ENCODE measurements around the gene PRRX2. TPM values are rescaled to one million over a fixed set of nuclear protein-coding genes. Genes with fewer than 3 reads are reported as not detected.

PRRX2 gene
- polyA plus RNA-seq, 2 donors, result 1.7 to 3.6 TPM

DNA sequence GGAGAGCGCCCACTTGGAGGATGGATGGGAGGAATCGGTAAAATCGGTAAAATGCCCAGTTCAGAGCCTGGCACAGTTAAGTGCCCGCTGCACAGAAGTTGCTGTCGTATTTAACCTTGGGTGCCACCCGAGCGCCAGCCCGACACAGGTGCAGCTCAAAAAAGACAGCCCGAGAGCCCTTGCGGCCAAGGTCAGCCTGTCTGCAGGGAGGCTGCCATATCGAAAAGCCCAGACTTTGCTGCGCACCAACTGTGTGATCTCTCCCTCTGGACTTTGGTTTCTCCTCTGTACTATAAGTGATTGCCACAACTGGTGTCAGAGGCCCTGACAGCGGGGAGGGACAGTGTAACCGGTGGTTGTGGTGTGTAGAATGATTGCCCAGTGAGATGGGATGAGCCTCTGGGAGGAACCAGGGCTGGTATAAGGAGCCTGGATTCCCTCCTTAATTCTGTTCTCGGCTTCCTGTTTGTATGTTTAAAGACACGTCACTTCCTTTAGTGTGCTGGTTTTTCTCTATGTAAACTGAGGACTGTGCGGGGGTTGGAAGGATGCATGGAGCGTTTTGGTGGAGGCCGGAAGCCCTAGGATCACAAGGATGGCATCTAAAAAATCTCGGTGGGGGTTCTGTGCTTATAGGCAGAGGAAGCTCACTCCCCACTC is 38.7 kb upstream of the PRRX2 start:
- Histone ChIP-seq H3K9me3 (ENCODE audit: control insufficient read depth in 2 of 2, insufficient read depth in 1 of 2, low read depth in 1 of 2, low read length in 1 of 2) (no peaks in the 10 kb centered on the region), H3K4me3 (ENCODE audit: low read depth in 1 of 2, low read length in 2 of 2) (peak overlapping the region; percentile 74 to 86), H3K4me1 (ENCODE audit: control insufficient read depth in 2 of 2, insufficient read depth in 2 of 2, low read length in 1 of 2) (peaks cover 23 to 25% of the 10 kb centered on the region in 2 donors), H3K27ac (ENCODE audit: low read depth in 2 of 2, low read length in 1 of 2) (peak overlapping the region; percentile 91 to 94), H3K36me3 (ENCODE audit: control insufficient read depth in 2 of 2, insufficient read depth in 2 of 2, low read length in 1 of 2) (peaks cover 0 to 3% of the 10 kb centered on the region in 2 donors), H3K27me3 (ENCODE audit: control insufficient read depth in 1 of 2, insufficient read depth in 2 of 2, low read length in 2 of 2) (no peaks in the 10 kb centered on the region)
- 2% methylated on average over 20 of the region's 20 CpGs for WGBS, 2 donors

DNA sequence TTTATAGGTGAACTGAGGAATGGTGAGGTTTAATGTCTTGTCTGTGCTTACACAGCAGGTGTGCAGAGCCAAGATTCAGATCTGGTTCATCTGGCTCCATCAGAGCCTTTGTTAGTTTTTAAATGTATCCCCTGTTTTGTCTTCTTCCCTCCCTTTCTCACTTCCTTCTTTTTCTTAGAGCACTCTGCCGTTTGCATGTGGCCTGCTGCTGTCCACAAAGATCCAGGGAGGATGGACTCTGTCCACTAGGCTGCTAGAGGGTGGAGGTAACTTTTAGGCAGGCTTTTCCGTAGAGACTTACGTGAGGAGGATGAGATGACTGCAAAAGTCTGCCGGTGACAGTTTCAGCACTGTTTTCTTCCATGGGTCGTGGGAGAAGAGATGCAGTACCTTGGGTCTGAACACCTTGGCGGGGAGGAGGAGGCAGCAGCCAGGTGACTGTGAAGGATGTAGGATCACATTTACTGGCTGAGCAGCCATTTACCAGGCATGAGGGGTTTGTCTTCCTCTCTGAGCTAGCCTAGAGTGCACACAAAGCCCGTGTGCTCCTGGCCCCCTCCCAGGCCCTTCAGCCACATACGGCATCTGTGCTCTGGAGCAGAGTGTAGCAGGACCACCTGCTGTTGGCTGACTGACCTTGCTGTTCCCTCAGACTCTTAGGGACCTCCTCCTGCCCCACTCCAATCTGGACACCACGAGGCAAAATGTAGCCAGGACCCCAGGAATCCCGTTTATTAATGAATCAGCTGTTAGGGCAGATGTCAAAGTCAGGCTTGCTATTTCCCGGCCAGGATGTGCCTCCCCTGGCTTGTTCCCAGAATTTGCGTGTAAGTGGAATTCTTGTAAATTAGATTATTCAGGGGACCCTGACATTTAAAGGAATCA is 37.6 kb upstream of the PRRX2 start:
- H3K9me3 ChIP-seq (ENCODE audit: control insufficient read depth in 2 of 2, insufficient read depth in 1 of 2, low read depth in 1 of 2, low read length in 1 of 2), result no peaks in the 10 kb centered on the region
- H3K4me3 ChIP-seq (ENCODE audit: low read depth in 1 of 2, low read length in 2 of 2), result peak overlapping the region in 1 of 2 donors; percentile 74
- H3K27me3 ChIP-seq (ENCODE audit: control insufficient read depth in 1 of 2, insufficient read depth in 2 of 2, low read length in 2 of 2), result no peaks in the 10 kb centered on the region
- H3K27ac ChIP-seq (ENCODE audit: low read depth in 2 of 2, low read length in 1 of 2), result no peak overlapping the region
- peaks cover 0 to 8% of the 10 kb centered on the region in 2 donors for H3K36me3 ChIP-seq (ENCODE audit: control insufficient read depth in 2 of 2, insufficient read depth in 2 of 2, low read length in 1 of 2)
- 53 to 56% methylated on average over 12 of the region's 12 CpGs for WGBS, 2 donors
- H3K4me1 ChIP-seq (ENCODE audit: control insufficient read depth in 2 of 2, insufficient read depth in 2 of 2, low read length in 1 of 2), result peaks cover 24 to 27% of the 10 kb centered on the region in 2 donors

DNA sequence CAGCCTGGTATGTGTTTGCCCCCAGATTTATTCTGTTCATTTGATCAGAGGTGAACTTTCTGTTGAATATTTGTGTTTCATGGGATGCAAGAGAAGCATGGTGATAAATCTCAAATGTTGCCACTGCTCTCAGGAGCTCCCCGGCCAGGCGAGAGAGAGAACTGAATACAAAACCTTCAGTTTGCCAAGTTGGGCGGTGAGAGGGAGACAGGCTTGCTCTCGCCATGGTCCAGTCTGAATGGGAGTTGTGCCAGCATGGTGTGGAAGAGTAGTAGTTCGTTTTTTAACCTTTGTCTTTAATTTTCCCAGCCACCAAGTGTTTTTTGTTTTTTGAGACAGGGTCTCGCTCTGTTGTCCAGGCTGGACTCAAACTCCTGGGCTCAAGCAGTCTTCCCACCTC is 36.7 kb upstream of the PRRX2 start:
- 67 to 72% methylated on average over 6 of the region's 6 CpGs for WGBS, 2 donors

DNA sequence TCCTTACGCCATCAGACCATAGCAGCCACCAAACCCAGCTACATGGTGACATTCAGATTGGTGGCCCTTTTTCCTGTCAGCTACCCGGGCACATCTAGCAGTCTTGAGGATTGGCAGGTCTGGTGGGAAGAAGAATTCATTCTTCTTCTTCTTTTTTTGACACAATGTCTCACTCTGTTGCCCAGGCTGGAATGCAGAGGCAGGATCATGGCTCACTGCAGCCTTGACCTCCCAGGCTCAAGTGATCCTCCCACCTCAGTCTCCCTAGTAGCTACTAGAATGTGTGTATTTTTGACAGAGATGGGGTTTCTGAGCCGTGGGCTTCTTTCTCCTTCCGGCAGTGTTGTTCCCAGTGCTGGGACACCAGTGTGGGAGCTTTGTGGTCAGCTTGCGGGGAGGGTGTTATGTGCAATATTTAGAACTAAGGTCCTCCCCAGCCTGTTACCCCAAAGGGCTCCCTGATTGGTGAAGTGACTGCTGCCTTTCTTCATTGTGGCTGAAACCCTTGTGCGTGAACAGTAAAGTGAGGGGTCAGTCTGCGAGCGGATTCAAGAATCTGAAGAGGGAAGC is 36.1 kb upstream of the PRRX2 start:
- Histone ChIP-seq H3K4me1 (ENCODE audit: control insufficient read depth in 2 of 2, insufficient read depth in 2 of 2, low read length in 1 of 2) (peaks cover 24 to 27% of the 10 kb centered on the region in 2 donors), H3K9me3 (ENCODE audit: control insufficient read depth in 2 of 2, insufficient read depth in 1 of 2, low read depth in 1 of 2, low read length in 1 of 2) (no peaks in the 10 kb centered on the region), H3K4me3 (ENCODE audit: low read depth in 1 of 2, low read length in 2 of 2) (no peak overlapping the region), H3K36me3 (ENCODE audit: control insufficient read depth in 2 of 2, insufficient read depth in 2 of 2, low read length in 1 of 2) (peaks cover 5 to 18% of the 10 kb centered on the region in 2 donors), H3K27ac (ENCODE audit: low read depth in 2 of 2, low read length in 1 of 2) (no peak overlapping the region), H3K27me3 (ENCODE audit: control insufficient read depth in 1 of 2, insufficient read depth in 2 of 2, low read length in 2 of 2) (no peaks in the 10 kb centered on the region)
- 89 to 91% methylated on average over 8 of the region's 8 CpGs for WGBS, 2 donors

More for the DNA sequence above, 36.7 kb upstream of the PRRX2 start:
- Histone ChIP-seq H3K4me3 (ENCODE audit: low read depth in 1 of 2, low read length in 2 of 2) (peak overlapping the region in 1 of 2 donors; percentile 4), H3K36me3 (ENCODE audit: control insufficient read depth in 2 of 2, insufficient read depth in 2 of 2, low read length in 1 of 2) (peaks cover 0 to 13% of the 10 kb centered on the region in 2 donors), H3K27me3 (ENCODE audit: control insufficient read depth in 1 of 2, insufficient read depth in 2 of 2, low read length in 2 of 2) (no peaks in the 10 kb centered on the region), H3K27ac (ENCODE audit: low read depth in 2 of 2, low read length in 1 of 2) (no peak overlapping the region), H3K9me3 (ENCODE audit: control insufficient read depth in 2 of 2, insufficient read depth in 1 of 2, low read depth in 1 of 2, low read length in 1 of 2) (no peaks in the 10 kb centered on the region), H3K4me1 (ENCODE audit: control insufficient read depth in 2 of 2, insufficient read depth in 2 of 2, low read length in 1 of 2) (peaks cover 24 to 27% of the 10 kb centered on the region in 2 donors)

DNA sequence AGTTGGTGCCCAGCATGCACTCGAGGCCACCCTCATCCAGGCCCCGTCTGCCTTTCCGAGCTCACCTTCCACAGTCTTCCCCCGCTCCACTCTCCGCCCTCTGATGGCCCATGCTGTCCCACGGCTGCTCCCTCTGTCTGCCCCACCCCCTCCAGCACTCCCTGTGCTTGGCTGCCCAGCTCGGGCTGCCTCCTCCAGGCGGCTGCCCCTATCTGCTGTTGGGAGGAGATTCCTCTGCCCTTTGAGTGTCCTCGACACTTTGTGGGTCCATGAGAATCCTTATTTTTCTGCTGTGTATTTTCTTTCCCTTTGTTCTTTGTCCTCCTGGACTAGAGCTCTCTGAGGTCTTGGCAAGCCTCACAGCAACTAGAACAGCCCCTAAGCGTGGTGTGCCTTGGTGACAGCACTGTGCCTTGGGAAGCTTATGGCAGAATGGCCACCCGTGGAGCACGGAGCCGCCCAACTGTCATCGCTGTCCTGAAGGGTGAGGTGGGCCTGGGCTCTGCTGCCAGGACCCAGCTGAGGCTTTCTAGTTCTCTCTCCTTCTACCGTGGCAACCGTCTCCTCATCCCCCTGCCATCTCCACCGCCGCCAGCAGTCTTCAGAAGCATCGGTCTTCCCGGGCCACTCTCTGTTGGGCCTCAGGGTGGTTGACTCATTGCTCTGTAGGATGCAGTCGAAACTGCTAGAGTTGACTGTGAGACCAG is 34.3 kb upstream of the PRRX2 start:
- WGBS, 2 donors, result 55 to 64% methylated on average over 21 of the region's 21 CpGs
- Histone ChIP-seq H3K27me3 (ENCODE audit: control insufficient read depth in 1 of 2, insufficient read depth in 2 of 2, low read length in 2 of 2) (no peaks in the 10 kb centered on the region), H3K9me3 (ENCODE audit: control insufficient read depth in 2 of 2, insufficient read depth in 1 of 2, low read depth in 1 of 2, low read length in 1 of 2) (no peaks in the 10 kb centered on the region), H3K4me1 (ENCODE audit: control insufficient read depth in 2 of 2, insufficient read depth in 2 of 2, low read length in 1 of 2) (peaks cover 20 to 27% of the 10 kb centered on the region in 2 donors), H3K36me3 (ENCODE audit: control insufficient read depth in 2 of 2, insufficient read depth in 2 of 2, low read length in 1 of 2) (peaks cover 13 to 32% of the 10 kb centered on the region in 2 donors), H3K4me3 (ENCODE audit: low read depth in 1 of 2, low read length in 2 of 2) (peak overlapping the region in 1 of 2 donors; percentile 10), H3K27ac (ENCODE audit: low read depth in 2 of 2, low read length in 1 of 2) (peak overlapping the region; percentile 26 to 31)

DNA sequence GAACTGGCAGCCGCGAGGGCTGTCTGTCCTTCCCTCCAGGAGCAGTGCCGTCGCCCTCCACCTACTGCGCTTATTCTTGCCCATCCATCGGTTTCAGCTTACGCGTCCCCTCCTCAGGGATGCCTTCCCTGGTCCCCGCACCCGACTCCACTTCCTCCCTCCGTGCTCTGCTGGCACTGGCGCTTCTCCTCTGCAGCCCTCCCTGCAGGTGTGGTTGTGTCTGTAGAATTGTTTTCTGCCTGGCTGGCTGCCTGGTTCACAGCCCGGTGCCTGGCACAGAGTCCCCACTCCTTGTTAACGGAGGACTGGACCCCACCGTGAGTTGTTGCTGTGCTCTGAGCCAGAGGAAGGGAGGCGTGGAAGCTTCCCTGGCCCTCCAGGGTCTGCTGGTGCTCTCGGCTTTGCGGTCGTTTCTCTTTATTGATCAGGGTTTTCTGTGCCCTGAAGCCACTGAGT is 33.7 kb upstream of the PRRX2 start:
- Histone ChIP-seq H3K27me3 (ENCODE audit: control insufficient read depth in 1 of 2, insufficient read depth in 2 of 2, low read length in 2 of 2) (no peaks in the 10 kb centered on the region), H3K36me3 (ENCODE audit: control insufficient read depth in 2 of 2, insufficient read depth in 2 of 2, low read length in 1 of 2) (peaks cover 13 to 32% of the 10 kb centered on the region in 2 donors), H3K9me3 (ENCODE audit: control insufficient read depth in 2 of 2, insufficient read depth in 1 of 2, low read depth in 1 of 2, low read length in 1 of 2) (no peaks in the 10 kb centered on the region), H3K4me1 (ENCODE audit: control insufficient read depth in 2 of 2, insufficient read depth in 2 of 2, low read length in 1 of 2) (peaks cover 20 to 25% of the 10 kb centered on the region in 2 donors), H3K4me3 (ENCODE audit: low read depth in 1 of 2, low read length in 2 of 2) (peak overlapping the region in 1 of 2 donors; percentile 10), H3K27ac (ENCODE audit: low read depth in 2 of 2, low read length in 1 of 2) (peak overlapping the region; percentile 31 to 57)
- 45 to 60% methylated on average over 19 of the region's 19 CpGs for WGBS, 2 donors

DNA sequence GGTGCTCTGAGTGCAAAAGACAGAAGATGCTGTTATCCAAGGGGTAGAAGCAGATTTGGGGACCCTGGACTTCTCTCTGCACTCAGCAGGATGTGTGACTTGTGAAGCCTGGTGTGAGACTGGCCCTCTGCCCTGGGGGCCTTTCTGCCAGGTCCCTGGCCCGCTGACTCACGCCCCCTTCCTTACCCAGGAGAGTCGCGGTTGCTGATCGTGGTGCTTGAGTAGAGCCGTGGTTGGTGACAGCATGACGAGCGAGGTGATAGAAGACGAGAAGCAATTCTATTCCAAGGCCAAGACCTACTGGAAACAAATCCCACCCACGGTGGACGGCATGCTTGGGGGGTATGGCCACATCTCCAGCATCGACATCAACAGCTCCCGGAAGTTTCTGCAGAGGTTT is 33.0 kb upstream of the PRRX2 start:
- no peaks in the 10 kb centered on the region for H3K9me3 ChIP-seq (ENCODE audit: control insufficient read depth in 2 of 2, insufficient read depth in 1 of 2, low read depth in 1 of 2, low read length in 1 of 2)
- 71 to 73% methylated on average over 13 of the region's 13 CpGs for WGBS, 2 donors
- H3K27me3 ChIP-seq (ENCODE audit: control insufficient read depth in 1 of 2, insufficient read depth in 2 of 2, low read length in 2 of 2), result no peaks in the 10 kb centered on the region
- peak overlapping the region in 1 of 2 donors; percentile 13 for H3K27ac ChIP-seq (ENCODE audit: low read depth in 2 of 2, low read length in 1 of 2)
- peaks cover 19 to 38% of the 10 kb centered on the region in 2 donors for H3K36me3 ChIP-seq (ENCODE audit: control insufficient read depth in 2 of 2, insufficient read depth in 2 of 2, low read length in 1 of 2)
- peaks cover 20 to 21% of the 10 kb centered on the region in 2 donors for H3K4me1 ChIP-seq (ENCODE audit: control insufficient read depth in 2 of 2, insufficient read depth in 2 of 2, low read length in 1 of 2)
- no peak overlapping the region for H3K4me3 ChIP-seq (ENCODE audit: low read depth in 1 of 2, low read length in 2 of 2)

DNA sequence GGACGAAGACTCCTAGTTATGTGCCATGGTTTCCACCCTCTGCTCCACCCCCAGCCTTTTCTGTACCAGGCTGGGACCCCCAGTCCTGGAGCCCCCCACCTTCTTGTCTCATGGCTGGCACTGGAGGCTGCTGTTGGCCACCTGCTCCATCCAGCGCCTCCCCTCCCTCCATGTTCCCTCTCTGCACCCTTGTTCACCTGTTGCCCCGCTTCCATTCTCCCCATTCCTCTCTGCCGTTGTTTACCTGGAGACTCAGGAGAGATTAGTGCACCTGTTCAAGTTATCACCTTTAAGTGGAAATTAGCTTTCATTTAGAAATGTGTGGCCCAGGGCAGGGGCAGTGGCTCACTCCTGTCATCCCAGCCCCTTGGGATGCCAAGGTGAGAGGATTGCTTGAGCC is 32.2 kb upstream of the PRRX2 start:
- H3K27ac ChIP-seq (ENCODE audit: low read depth in 2 of 2, low read length in 1 of 2), result no peak overlapping the region
- 93% methylated on average over 4 of the region's 4 CpGs for WGBS, 2 donors
- peaks cover 16 to 17% of the 10 kb centered on the region in 2 donors for H3K4me1 ChIP-seq (ENCODE audit: control insufficient read depth in 2 of 2, insufficient read depth in 2 of 2, low read length in 1 of 2)

DNA sequence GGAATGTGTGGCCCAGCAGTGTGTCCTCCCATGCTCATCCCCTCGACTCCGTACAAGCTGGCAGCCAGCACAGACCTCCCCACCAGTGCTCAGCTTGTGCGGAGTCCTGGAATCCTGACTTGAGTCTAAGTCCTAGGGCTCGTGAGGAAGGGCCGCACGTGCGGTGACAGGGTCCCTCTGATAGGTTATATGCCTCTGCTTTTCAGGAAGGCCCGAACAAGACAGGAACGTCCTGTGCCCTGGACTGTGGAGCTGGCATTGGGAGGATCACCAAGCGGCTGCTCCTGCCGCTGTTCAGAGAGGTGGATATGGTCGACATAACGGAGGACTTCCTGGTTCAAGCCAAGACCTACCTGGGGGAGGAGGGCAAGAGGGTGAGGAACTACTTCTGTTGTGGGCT is 31.6 kb upstream of the PRRX2 start:
- H3K36me3 ChIP-seq (ENCODE audit: control insufficient read depth in 2 of 2, insufficient read depth in 2 of 2, low read length in 1 of 2), result peaks cover 19 to 52% of the 10 kb centered on the region in 2 donors
- no peak overlapping the region for H3K4me3 ChIP-seq (ENCODE audit: low read depth in 1 of 2, low read length in 2 of 2)
- 80 to 82% methylated on average over 13 of the region's 13 CpGs for WGBS, 2 donors
- peaks cover 14 to 16% of the 10 kb centered on the region in 2 donors for H3K4me1 ChIP-seq (ENCODE audit: control insufficient read depth in 2 of 2, insufficient read depth in 2 of 2, low read length in 1 of 2)
- no peaks in the 10 kb centered on the region for H3K27me3 ChIP-seq (ENCODE audit: control insufficient read depth in 1 of 2, insufficient read depth in 2 of 2, low read length in 2 of 2)
- H3K9me3 ChIP-seq (ENCODE audit: control insufficient read depth in 2 of 2, insufficient read depth in 1 of 2, low read depth in 1 of 2, low read length in 1 of 2), result no peaks in the 10 kb centered on the region
- no peak overlapping the region for H3K27ac ChIP-seq (ENCODE audit: low read depth in 2 of 2, low read length in 1 of 2)

More for the DNA sequence above, 32.2 kb upstream of the PRRX2 start:
- Histone ChIP-seq H3K36me3 (ENCODE audit: control insufficient read depth in 2 of 2, insufficient read depth in 2 of 2, low read length in 1 of 2) (peaks cover 19 to 45% of the 10 kb centered on the region in 2 donors), H3K4me3 (ENCODE audit: low read depth in 1 of 2, low read length in 2 of 2) (no peak overlapping the region), H3K9me3 (ENCODE audit: control insufficient read depth in 2 of 2, insufficient read depth in 1 of 2, low read depth in 1 of 2, low read length in 1 of 2) (no peaks in the 10 kb centered on the region), H3K27me3 (ENCODE audit: control insufficient read depth in 1 of 2, insufficient read depth in 2 of 2, low read length in 2 of 2) (no peaks in the 10 kb centered on the region)

Data from esophagus (tissue), 2 donors.